ENCODE measurements around the gene PCDHA1.

DNA sequence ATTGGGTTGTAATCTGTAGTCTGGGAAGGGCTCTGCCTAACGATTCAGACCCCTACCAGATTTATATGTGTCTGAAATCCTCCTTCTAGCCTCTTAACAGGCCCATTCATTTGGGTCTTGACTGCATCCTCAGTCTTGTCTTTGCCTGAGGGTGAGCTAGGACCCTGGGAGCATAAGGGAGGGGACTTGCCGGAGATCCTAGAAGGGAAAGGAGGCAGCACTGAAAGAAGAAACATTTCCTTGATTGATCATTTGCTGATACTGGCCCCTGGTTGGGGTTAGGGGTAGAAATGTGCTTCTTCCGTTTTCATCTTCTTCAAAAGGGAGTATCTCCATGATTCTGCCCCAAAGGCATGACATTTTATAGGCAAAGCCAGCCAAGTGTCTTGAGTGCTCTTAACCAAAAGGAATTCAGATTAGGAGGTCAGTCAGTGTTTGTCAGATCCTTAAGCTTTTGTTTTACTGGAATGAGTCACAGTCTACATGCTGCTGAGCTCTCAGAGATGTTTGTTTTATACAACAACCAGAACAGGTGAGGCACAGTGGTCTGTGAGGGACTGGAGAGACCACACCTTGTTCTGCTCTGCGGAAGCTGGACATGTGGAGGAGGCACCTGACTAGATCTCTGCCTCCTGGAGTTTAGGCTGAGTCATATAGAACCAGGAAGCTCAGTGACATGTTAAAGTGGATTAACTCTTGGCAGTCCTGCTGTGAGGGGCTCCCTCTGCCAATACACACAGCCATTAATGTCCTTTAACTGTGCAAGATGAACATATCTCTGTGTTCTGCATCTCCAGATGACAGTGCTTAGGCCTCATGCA, 218.1 kb downstream of the PCDHA1 start:
- no peak for TF ChIP-seq POLR2A (IDR thresholded peaks at IDR 0.05)
- TF ChIP-seq, protein P1, sequence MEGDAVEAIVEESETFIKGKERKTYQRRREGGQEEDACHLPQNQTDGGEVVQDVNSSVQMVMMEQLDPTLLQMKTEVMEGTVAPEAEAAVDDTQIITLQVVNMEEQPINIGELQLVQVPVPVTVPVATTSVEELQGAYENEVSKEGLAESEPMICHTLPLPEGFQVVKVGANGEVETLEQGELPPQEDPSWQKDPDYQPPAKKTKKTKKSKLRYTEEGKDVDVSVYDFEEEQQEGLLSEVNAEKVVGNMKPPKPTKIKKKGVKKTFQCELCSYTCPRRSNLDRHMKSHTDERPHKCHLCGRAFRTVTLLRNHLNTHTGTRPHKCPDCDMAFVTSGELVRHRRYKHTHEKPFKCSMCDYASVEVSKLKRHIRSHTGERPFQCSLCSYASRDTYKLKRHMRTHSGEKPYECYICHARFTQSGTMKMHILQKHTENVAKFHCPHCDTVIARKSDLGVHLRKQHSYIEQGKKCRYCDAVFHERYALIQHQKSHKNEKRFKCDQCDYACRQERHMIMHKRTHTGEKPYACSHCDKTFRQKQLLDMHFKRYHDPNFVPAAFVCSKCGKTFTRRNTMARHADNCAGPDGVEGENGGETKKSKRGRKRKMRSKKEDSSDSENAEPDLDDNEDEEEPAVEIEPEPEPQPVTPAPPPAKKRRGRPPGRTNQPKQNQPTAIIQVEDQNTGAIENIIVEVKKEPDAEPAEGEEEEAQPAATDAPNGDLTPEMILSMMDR (IDR thresholded peaks at IDR 0.05) = no peak
